ENCODE measurements around the gene RNF10.

GRCh38 chr12:120537856-120538220 lies 3.7 kb downstream of the RNF10 start:
- TF ChIP-seq CTCF (IDR thresholded peaks at IDR 0.05; ENCODE audit: low read depth, low read length) (no peak), EZH2phosphoT487 (IDR thresholded peaks at IDR 0.05; ENCODE audit: low read depth) (no peak)
